ENCODE data around the gene LRRC49.

DNA sequence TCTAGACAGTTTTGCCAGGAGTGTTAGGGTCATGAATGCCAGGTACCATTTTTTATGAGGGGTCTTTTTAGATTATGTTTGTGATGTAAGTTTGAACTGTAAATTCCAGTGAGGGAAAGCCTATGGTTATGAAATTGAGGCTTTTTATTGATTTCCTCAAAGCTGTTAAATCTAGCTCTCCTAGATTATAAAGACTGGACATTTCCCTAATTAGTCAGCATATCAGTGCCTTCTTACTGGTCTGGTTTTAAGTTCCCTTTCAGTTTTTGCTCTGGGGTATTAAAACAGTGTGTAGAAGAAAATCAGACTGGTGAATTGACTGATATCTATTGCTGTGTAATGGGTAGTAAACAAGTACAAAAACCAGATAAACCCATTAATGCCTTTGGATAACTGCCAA is 39.2 kb downstream of the LRRC49 start:
- TF ChIP-seq, protein P1, sequence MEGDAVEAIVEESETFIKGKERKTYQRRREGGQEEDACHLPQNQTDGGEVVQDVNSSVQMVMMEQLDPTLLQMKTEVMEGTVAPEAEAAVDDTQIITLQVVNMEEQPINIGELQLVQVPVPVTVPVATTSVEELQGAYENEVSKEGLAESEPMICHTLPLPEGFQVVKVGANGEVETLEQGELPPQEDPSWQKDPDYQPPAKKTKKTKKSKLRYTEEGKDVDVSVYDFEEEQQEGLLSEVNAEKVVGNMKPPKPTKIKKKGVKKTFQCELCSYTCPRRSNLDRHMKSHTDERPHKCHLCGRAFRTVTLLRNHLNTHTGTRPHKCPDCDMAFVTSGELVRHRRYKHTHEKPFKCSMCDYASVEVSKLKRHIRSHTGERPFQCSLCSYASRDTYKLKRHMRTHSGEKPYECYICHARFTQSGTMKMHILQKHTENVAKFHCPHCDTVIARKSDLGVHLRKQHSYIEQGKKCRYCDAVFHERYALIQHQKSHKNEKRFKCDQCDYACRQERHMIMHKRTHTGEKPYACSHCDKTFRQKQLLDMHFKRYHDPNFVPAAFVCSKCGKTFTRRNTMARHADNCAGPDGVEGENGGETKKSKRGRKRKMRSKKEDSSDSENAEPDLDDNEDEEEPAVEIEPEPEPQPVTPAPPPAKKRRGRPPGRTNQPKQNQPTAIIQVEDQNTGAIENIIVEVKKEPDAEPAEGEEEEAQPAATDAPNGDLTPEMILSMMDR (IDR thresholded peaks at IDR 0.05; ENCODE audit: low read depth, low read length, poor library complexity, severe bottlenecking), result no peak
- TF ChIP-seq EZH2phosphoT487 (IDR thresholded peaks at IDR 0.05; ENCODE audit: borderline replicate concordance, low read length), result no peak
